ENCODE results near the gene ALDH3A2. TPM values are rescaled to one million over a fixed set of nuclear protein-coding genes. Genes with fewer than 3 reads are reported as not detected.

The ALDH3A2 gene
- polyA plus RNA-seq, 2 donors = 77.3 to 106 TPM

- Histone ChIP-seq H3K4me1 (ENCODE audit: control insufficient read depth in 2 of 2, insufficient read depth in 2 of 2, low read length in 1 of 2) (peaks cover 3 to 5% of the 10 kb centered on the region in 2 donors), H3K4me3 (ENCODE audit: low read depth in 1 of 2, low read length in 2 of 2) (peak overlapping the region; percentile 74 to 75), H3K27me3 (ENCODE audit: control insufficient read depth in 1 of 2, insufficient read depth in 2 of 2, low read length in 2 of 2) (no peaks in the 10 kb centered on the region), H3K9me3 (ENCODE audit: control insufficient read depth in 2 of 2, insufficient read depth in 1 of 2, low read depth in 1 of 2, low read length in 1 of 2) (no peaks in the 10 kb centered on the region), H3K36me3 (ENCODE audit: control insufficient read depth in 2 of 2, insufficient read depth in 2 of 2, low read length in 1 of 2) (no peaks in the 10 kb centered on the region), H3K27ac (ENCODE audit: low read depth in 2 of 2, low read length in 1 of 2) (peak overlapping the region; percentile 97 to 98)
- WGBS, 2 donors = 1 to 2% methylated on average over 37 of the region's 37 CpGs
These were observed 665 bp upstream of the ALDH3A2 start for GRCh38 chr17:19647697-19648474.

GRCh38 chr17:19649274-19649541 lies 657 bp downstream of the ALDH3A2 start:
- peaks cover 0 to 2% of the 10 kb centered on the region in 2 donors for H3K36me3 ChIP-seq (ENCODE audit: control insufficient read depth in 2 of 2, insufficient read depth in 2 of 2, low read length in 1 of 2)
- H3K4me1 ChIP-seq (ENCODE audit: control insufficient read depth in 2 of 2, insufficient read depth in 2 of 2, low read length in 1 of 2) = peaks cover 3 to 7% of the 10 kb centered on the region in 2 donors
- H3K27ac ChIP-seq (ENCODE audit: low read depth in 2 of 2, low read length in 1 of 2) = peak overlapping the region; percentile 97 to 98
- peak overlapping the region; percentile 74 to 75 for H3K4me3 ChIP-seq (ENCODE audit: low read depth in 1 of 2, low read length in 2 of 2)
- H3K9me3 ChIP-seq (ENCODE audit: control insufficient read depth in 2 of 2, insufficient read depth in 1 of 2, low read depth in 1 of 2, low read length in 1 of 2) = no peaks in the 10 kb centered on the region
- 1 to 2% methylated on average over 2 of the region's 2 CpGs for WGBS, 2 donors
- no peaks in the 10 kb centered on the region for H3K27me3 ChIP-seq (ENCODE audit: control insufficient read depth in 1 of 2, insufficient read depth in 2 of 2, low read length in 2 of 2)

GRCh38 chr17:19650826-19651225 lies 2.3 kb downstream of the ALDH3A2 start:
- peaks cover 0 to 6% of the 10 kb centered on the region in 2 donors for H3K36me3 ChIP-seq (ENCODE audit: control insufficient read depth in 2 of 2, insufficient read depth in 2 of 2, low read length in 1 of 2)
- peak overlapping the region; percentile 47 to 74 for H3K4me3 ChIP-seq (ENCODE audit: low read depth in 1 of 2, low read length in 2 of 2)
- H3K4me1 ChIP-seq (ENCODE audit: control insufficient read depth in 2 of 2, insufficient read depth in 2 of 2, low read length in 1 of 2) = peaks cover 3 to 14% of the 10 kb centered on the region in 2 donors
- no peaks in the 10 kb centered on the region for H3K27me3 ChIP-seq (ENCODE audit: control insufficient read depth in 1 of 2, insufficient read depth in 2 of 2, low read length in 2 of 2)
- peak overlapping the region; percentile 37 to 66 for H3K27ac ChIP-seq (ENCODE audit: low read depth in 2 of 2, low read length in 1 of 2)
- WGBS, 2 donors = 40 to 57% methylated on average over 1 of the region's 1 CpG
- no peaks in the 10 kb centered on the region for H3K9me3 ChIP-seq (ENCODE audit: control insufficient read depth in 2 of 2, insufficient read depth in 1 of 2, low read depth in 1 of 2, low read length in 1 of 2)

- Histone ChIP-seq H3K9me3 (ENCODE audit: control insufficient read depth in 2 of 2, insufficient read depth in 1 of 2, low read depth in 1 of 2, low read length in 1 of 2) (no peaks in the 10 kb centered on the region), H3K27me3 (ENCODE audit: control insufficient read depth in 1 of 2, insufficient read depth in 2 of 2, low read length in 2 of 2) (no peaks in the 10 kb centered on the region), H3K4me1 (ENCODE audit: control insufficient read depth in 2 of 2, insufficient read depth in 2 of 2, low read length in 1 of 2) (peaks cover 3 to 14% of the 10 kb centered on the region in 2 donors), H3K36me3 (ENCODE audit: control insufficient read depth in 2 of 2, insufficient read depth in 2 of 2, low read length in 1 of 2) (peaks cover 0 to 12% of the 10 kb centered on the region in 2 donors), H3K27ac (ENCODE audit: low read depth in 2 of 2, low read length in 1 of 2) (peak overlapping the region; percentile 85 to 86), H3K4me3 (ENCODE audit: low read depth in 1 of 2, low read length in 2 of 2) (peak overlapping the region in 1 of 2 donors; percentile 74)
- WGBS, 2 donors = 44 to 48% methylated on average over 5 of the region's 5 CpGs
These were observed 3.1 kb downstream of the ALDH3A2 start for GRCh38 chr17:19651451-19652238.

- Histone ChIP-seq H3K4me1 (ENCODE audit: control insufficient read depth in 2 of 2, insufficient read depth in 2 of 2, low read length in 1 of 2) (peaks cover 3 to 14% of the 10 kb centered on the region in 2 donors), H3K4me3 (ENCODE audit: low read depth in 1 of 2, low read length in 2 of 2) (no peak overlapping the region), H3K36me3 (ENCODE audit: control insufficient read depth in 2 of 2, insufficient read depth in 2 of 2, low read length in 1 of 2) (peaks cover 0 to 14% of the 10 kb centered on the region in 2 donors), H3K27ac (ENCODE audit: low read depth in 2 of 2, low read length in 1 of 2) (peak overlapping the region in 1 of 2 donors; percentile 53), H3K9me3 (ENCODE audit: control insufficient read depth in 2 of 2, insufficient read depth in 1 of 2, low read depth in 1 of 2, low read length in 1 of 2) (no peaks in the 10 kb centered on the region), H3K27me3 (ENCODE audit: control insufficient read depth in 1 of 2, insufficient read depth in 2 of 2, low read length in 2 of 2) (no peaks in the 10 kb centered on the region)
- 35 to 37% methylated on average over 3 of the region's 3 CpGs for WGBS, 2 donors
These were observed 4.0 kb downstream of the ALDH3A2 start for GRCh38 chr17:19652595-19652994.

GRCh38 chr17:19654342-19654886 lies 5.9 kb downstream of the ALDH3A2 start:
- H3K27ac ChIP-seq (ENCODE audit: low read depth in 2 of 2, low read length in 1 of 2) = peak overlapping the region in 1 of 2 donors; percentile 34
- no peaks in the 10 kb centered on the region for H3K9me3 ChIP-seq (ENCODE audit: control insufficient read depth in 2 of 2, insufficient read depth in 1 of 2, low read depth in 1 of 2, low read length in 1 of 2)
- H3K4me1 ChIP-seq (ENCODE audit: control insufficient read depth in 2 of 2, insufficient read depth in 2 of 2, low read length in 1 of 2) = peaks cover 0 to 12% of the 10 kb centered on the region in 2 donors
- 87 to 91% methylated on average over 21 to 30 of the region's 30 CpGs for WGBS, 2 donors
- H3K4me3 ChIP-seq (ENCODE audit: low read depth in 1 of 2, low read length in 2 of 2) = no peak overlapping the region
- no peaks in the 10 kb centered on the region for H3K27me3 ChIP-seq (ENCODE audit: control insufficient read depth in 1 of 2, insufficient read depth in 2 of 2, low read length in 2 of 2)
- peaks cover 0 to 14% of the 10 kb centered on the region in 2 donors for H3K36me3 ChIP-seq (ENCODE audit: control insufficient read depth in 2 of 2, insufficient read depth in 2 of 2, low read length in 1 of 2)

GRCh38 chr17:19654896-19655295 lies 6.3 kb downstream of the ALDH3A2 start:
- no peaks in the 10 kb centered on the region for H3K27me3 ChIP-seq (ENCODE audit: control insufficient read depth in 1 of 2, insufficient read depth in 2 of 2, low read length in 2 of 2)
- peaks cover 0 to 14% of the 10 kb centered on the region in 2 donors for H3K36me3 ChIP-seq (ENCODE audit: control insufficient read depth in 2 of 2, insufficient read depth in 2 of 2, low read length in 1 of 2)

GRCh38 chr17:19656336-19656735 lies 7.8 kb downstream of the ALDH3A2 start:
- Histone ChIP-seq H3K4me3 (ENCODE audit: low read depth in 1 of 2, low read length in 2 of 2) (no peak overlapping the region), H3K36me3 (ENCODE audit: control insufficient read depth in 2 of 2, insufficient read depth in 2 of 2, low read length in 1 of 2) (peaks cover 0 to 16% of the 10 kb centered on the region in 2 donors), H3K27me3 (ENCODE audit: control insufficient read depth in 1 of 2, insufficient read depth in 2 of 2, low read length in 2 of 2) (no peaks in the 10 kb centered on the region), H3K27ac (ENCODE audit: low read depth in 2 of 2, low read length in 1 of 2) (no peak overlapping the region), H3K4me1 (ENCODE audit: control insufficient read depth in 2 of 2, insufficient read depth in 2 of 2, low read length in 1 of 2) (peaks cover 0 to 12% of the 10 kb centered on the region in 2 donors), H3K9me3 (ENCODE audit: control insufficient read depth in 2 of 2, insufficient read depth in 1 of 2, low read depth in 1 of 2, low read length in 1 of 2) (no peaks in the 10 kb centered on the region)
- 82 to 83% methylated on average over 4 of the region's 4 CpGs for WGBS, 2 donors

More at GRCh38 chr17:19654896-19655295, 6.3 kb downstream of the ALDH3A2 start:
- H3K4me1 ChIP-seq (ENCODE audit: control insufficient read depth in 2 of 2, insufficient read depth in 2 of 2, low read length in 1 of 2) = peaks cover 0 to 12% of the 10 kb centered on the region in 2 donors
- no peak overlapping the region for H3K4me3 ChIP-seq (ENCODE audit: low read depth in 1 of 2, low read length in 2 of 2)
- 57 to 78% methylated on average over 4 of the region's 4 CpGs for WGBS, 2 donors
- no peaks in the 10 kb centered on the region for H3K9me3 ChIP-seq (ENCODE audit: control insufficient read depth in 2 of 2, insufficient read depth in 1 of 2, low read depth in 1 of 2, low read length in 1 of 2)
- H3K27ac ChIP-seq (ENCODE audit: low read depth in 2 of 2, low read length in 1 of 2) = peak overlapping the region in 1 of 2 donors; percentile 34

- no peaks in the 10 kb centered on the region for H3K9me3 ChIP-seq (ENCODE audit: control insufficient read depth in 2 of 2, insufficient read depth in 1 of 2, low read depth in 1 of 2, low read length in 1 of 2)
- no peaks in the 10 kb centered on the region for H3K27me3 ChIP-seq (ENCODE audit: control insufficient read depth in 1 of 2, insufficient read depth in 2 of 2, low read length in 2 of 2)
- peaks cover 0 to 12% of the 10 kb centered on the region in 2 donors for H3K4me1 ChIP-seq (ENCODE audit: control insufficient read depth in 2 of 2, insufficient read depth in 2 of 2, low read length in 1 of 2)
- WGBS, 2 donors = 58 to 64% methylated on average over 4 of the region's 4 CpGs
- H3K4me3 ChIP-seq (ENCODE audit: low read depth in 1 of 2, low read length in 2 of 2) = no peak overlapping the region
- H3K27ac ChIP-seq (ENCODE audit: low read depth in 2 of 2, low read length in 1 of 2) = peak overlapping the region; percentile 26 to 33
- H3K36me3 ChIP-seq (ENCODE audit: control insufficient read depth in 2 of 2, insufficient read depth in 2 of 2, low read length in 1 of 2) = peaks cover 3 to 17% of the 10 kb centered on the region in 2 donors
These were observed 8.5 kb downstream of the ALDH3A2 start for GRCh38 chr17:19656851-19657581.

Data from esophagus (tissue), 2 donors.